ENCODE data around the gene LDHAL6B. TPM values are rescaled to one million over a fixed set of nuclear protein-coding genes. Genes with fewer than 3 reads are reported as not detected.

The LDHAL6B gene
- total and polyA plus RNA-seq, 9 of the 15 experiments (the other 6 are each of a cell fraction or from before 2014, with no cell fraction given) = not detected

GRCh38 chr15:59158701-59159034 lies 48.0 kb upstream of the LDHAL6B start:
- ATAC-seq = no peak
- no peak for FAIRE-seq
- Histone ChIP-seq H3K9me1 (ENCODE audit: control insufficient read depth, insufficient read depth, low read length) (no peaks in the 10 kb centered on the region), H3K27ac (ENCODE audit: extremely low read depth, low read depth, low read length) (no peak overlapping the region), H3K4me3 (no peak overlapping the region), H3K4me2 (ENCODE audit: insufficient read depth, low read length) (no peak overlapping the region), H3K9me3 (replicated peaks; ENCODE audit: control insufficient read depth, insufficient read depth, low read depth, low read length) (no peaks in the 10 kb centered on the region; the same call in 1 of the 2 replicates), H3K9ac (ENCODE audit: insufficient read depth in 1 of 2, low read depth in 2 of 2, low read length in 2 of 2) (no peak overlapping the region), H3K79me2 (ENCODE audit: control insufficient read depth, insufficient read depth, low read length) (no peaks in the 10 kb centered on the region), H3K36me3 (ENCODE audit: control insufficient read depth, insufficient read depth, low read length) (no peaks in the 10 kb centered on the region), H4K20me1 (replicated peaks; ENCODE audit: control insufficient read depth, insufficient read depth, low read length) (0 out of 2 replicates have a peak, but pooled peaks cover 4% of the 10 kb centered on the region), H2AFZ (ENCODE audit: low read depth, low read length) (no peak overlapping the region), H3K27me3 (ENCODE audit: control insufficient read depth in 2 of 2, insufficient read depth in 2 of 2, low read length in 2 of 2) (peaks cover 28 to 58% of the 10 kb centered on the region in 2 experiments), H3K4me1 (replicated peaks in 1 of 2; ENCODE audit: control insufficient read depth in 2 of 2, insufficient read depth in 2 of 2, low read length in 2 of 2) (peaks cover 0 to 4% of the 10 kb centered on the region in 2 experiments; a peak in 1 of 5 replicates)
- in situ Hi-C loops (cut with MboI) = loop anchor here (10.0 kb wide), 1 partner anchor 934 kb away; no protein-coding TSS in a partner anchor
- 19% methylated on average over 7 of the region's 7 CpGs for WGBS (ENCODE audit: insufficient coverage, low coverage, missing lambda C conversion rate)
- CTCF ChIA-PET (ENCODE audit: low intra/inter-chr PET ratio) = no interaction called here
- no TSS peak for BruUV-seq (replicated peaks)
- no peak for TF ChIP-seq CHD1 (IDR thresholded peaks at IDR 0.05; ENCODE audit: low read length)
- TF ChIP-seq SIX5 (IDR thresholded peaks at IDR 0.05; ENCODE audit: borderline replicate concordance in 1 of 2, insufficient read depth in 1 of 2, low read depth in 1 of 2, low read length in 2 of 2) = no peak
- no peak for TF ChIP-seq NFXL1 (CRISPR knock-in tag; IDR thresholded peaks at IDR 0.05)
- no peak for TF ChIP-seq HEY1 (CRISPR knock-in tag; IDR thresholded peaks at IDR 0.05; ENCODE audit: borderline replicate concordance)
- TF ChIP-seq ZNF586 (CRISPR knock-in tag; conservative IDR thresholded peaks at IDR 0.05) = no peak
- no peak for TF ChIP-seq ZNF197 (CRISPR knock-in tag; IDR thresholded peaks at IDR 0.05; ENCODE audit: low read depth)
- no peak for TF ChIP-seq RHOXF2B (CRISPR knock-in tag; conservative IDR thresholded peaks at IDR 0.05)
- TF ChIP-seq ZBTB7A (IDR thresholded peaks at IDR 0.05; ENCODE audit: borderline replicate concordance, control insufficient read depth, low read depth, low read length) = no peak
- TF ChIP-seq, protein P1, sequence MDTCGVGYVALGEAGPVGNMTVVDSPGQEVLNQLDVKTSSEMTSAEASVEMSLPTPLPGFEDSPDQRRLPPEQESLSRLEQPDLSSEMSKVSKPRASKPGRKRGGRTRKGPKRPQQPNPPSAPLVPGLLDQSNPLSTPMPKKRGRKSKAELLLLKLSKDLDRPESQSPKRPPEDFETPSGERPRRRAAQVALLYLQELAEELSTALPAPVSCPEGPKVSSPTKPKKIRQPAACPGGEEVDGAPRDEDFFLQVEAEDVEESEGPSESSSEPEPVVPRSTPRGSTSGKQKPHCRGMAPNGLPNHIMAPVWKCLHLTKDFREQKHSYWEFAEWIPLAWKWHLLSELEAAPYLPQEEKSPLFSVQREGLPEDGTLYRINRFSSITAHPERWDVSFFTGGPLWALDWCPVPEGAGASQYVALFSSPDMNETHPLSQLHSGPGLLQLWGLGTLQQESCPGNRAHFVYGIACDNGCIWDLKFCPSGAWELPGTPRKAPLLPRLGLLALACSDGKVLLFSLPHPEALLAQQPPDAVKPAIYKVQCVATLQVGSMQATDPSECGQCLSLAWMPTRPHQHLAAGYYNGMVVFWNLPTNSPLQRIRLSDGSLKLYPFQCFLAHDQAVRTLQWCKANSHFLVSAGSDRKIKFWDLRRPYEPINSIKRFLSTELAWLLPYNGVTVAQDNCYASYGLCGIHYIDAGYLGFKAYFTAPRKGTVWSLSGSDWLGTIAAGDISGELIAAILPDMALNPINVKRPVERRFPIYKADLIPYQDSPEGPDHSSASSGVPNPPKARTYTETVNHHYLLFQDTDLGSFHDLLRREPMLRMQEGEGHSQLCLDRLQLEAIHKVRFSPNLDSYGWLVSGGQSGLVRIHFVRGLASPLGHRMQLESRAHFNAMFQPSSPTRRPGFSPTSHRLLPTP (IDR thresholded peaks at IDR 0.05; ENCODE audit: borderline replicate concordance, extremely low read depth, insufficient read length) = no peak
- no peak for TF ChIP-seq ZC3H8 (IDR thresholded peaks at IDR 0.05)
- TF ChIP-seq SP2 (IDR thresholded peaks at IDR 0.05; ENCODE audit: extremely low read depth, low read depth, low read length, poor library complexity, severe bottlenecking) = no peak
- no peak for TF ChIP-seq POLR2H (tag; IDR thresholded peaks at IDR 0.05; ENCODE audit: low read depth)
- no peak for TF ChIP-seq RUNX1 (IDR thresholded peaks at IDR 0.05; ENCODE audit: low read depth)
- TF ChIP-seq MTA3 (IDR thresholded peaks at IDR 0.05; ENCODE audit: borderline replicate concordance) = no peak
- TF ChIP-seq KLF13 (tag; IDR thresholded peaks at IDR 0.05; ENCODE audit: borderline replicate concordance, low read depth) = no peak
- TF ChIP-seq ARNT (IDR thresholded peaks at IDR 0.05) = no peak
- intact Hi-C loops (cut with micrococcal nuclease) = no loop called here
- POLR2A ChIA-PET = interaction anchor here (0.6 kb wide), 1 partner anchor 69 kb away, joined by 3 read pairs; no protein-coding TSS in a partner anchor
- no peak for DNase-seq (ENCODE audit: extremely low read depth in 1 of 4, low spot score in 3 of 4)
